Measurements from ENCODE around the gene MBD2. TPM values are rescaled to one million over a fixed set of nuclear protein-coding genes. Genes with fewer than 3 reads are reported as not detected.
"Not testable (repeated sequence)": the region's sequence is repeated elsewhere in the genome, so short reads cannot be mapped to it uniquely, and the experiment has no call there.

Gene MBD2
- polyA plus RNA-seq (ENCODE audit: low read depth in 6 of 6) = 10 to 100 TPM; 11.5 to 39.0 (median 22.7) TPM

- no peaks in the 10 kb centered on the region for H3K36me3 Mint-ChIP-seq
- peaks cover 25 to 50% (median 48%) of the 10 kb centered on the region in 3 donors for H3K4me1 Mint-ChIP-seq
These were observed at the start of gene MBD2 for GRCh38 chr18:54224379-54225014. Gene MBD2, minus strand, starts transcription at chr18:54224669. Its CDS starts 110 bp downstream, at chr18:54224559.

DNA sequence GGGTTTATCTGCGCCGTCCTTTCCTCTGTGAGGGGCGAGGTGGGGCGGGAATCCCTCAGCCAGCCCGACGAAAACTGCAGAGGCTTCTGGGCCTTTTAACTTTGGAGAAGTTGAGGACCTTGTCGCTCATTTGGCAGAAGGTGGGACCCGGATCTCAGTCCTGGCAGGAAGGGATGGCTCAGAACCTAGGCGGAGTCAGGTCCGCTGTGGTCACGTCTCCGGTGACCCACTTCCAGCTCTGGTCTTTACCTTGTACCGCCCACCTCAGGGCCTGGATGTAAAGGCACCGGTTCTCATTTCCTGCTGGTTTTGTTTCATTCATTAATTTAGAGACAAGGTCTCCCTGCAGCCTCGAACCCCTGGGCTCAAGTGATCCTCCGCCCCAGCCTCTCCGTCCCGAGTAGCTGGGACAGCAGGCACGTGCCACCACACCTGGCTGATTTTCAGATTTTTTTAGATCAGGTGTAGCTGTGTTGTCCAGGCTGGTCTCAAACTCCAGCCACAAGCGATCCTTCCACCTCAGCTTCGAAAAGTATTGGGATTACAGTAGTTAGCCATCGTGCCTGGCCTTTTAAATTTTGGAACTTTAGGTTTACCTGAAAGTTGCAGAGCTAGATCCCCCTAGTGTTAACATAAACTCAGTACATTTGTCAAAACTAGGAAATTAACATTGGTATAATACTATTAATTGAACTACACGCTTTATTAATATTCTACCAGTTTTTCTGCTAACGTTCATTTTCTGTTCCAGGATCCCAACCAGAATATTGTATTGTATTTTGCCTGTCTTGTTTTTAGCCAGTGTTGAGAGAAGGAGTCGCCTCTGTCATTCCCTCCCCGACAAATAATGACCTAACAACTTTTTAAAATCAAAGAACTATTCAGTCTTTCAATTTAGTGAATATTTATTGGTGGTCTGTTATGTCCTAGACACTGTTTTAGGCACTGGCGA, 45.7 kb upstream of the MBD2 start:
- H3K27me3 Mint-ChIP-seq = no peaks in the 10 kb centered on the region
- DNase-seq (peak; percentile 44), ATAC-seq (ENCODE audit: low read depth in 2 of 2) (peak; percentile 5)
- peak overlapping the region; percentile 85 to 99 (median 96) for H3K4me3 Mint-ChIP-seq
- peaks cover 19 to 29% (median 27%) of the 10 kb centered on the region in 3 donors for H3K4me1 Mint-ChIP-seq
- peaks cover 0 to 3% of the 10 kb centered on the region in 2 donors for H3K36me3 Mint-ChIP-seq
- no peaks in the 10 kb centered on the region for H3K9me3 Mint-ChIP-seq
- H3K27ac Mint-ChIP-seq = peak overlapping the region; percentile 93 to 99 (median 98)

More at GRCh38 chr18:54224379-54225014, at the start of gene MBD2:
- H3K27ac Mint-ChIP-seq = peak within 1 kb of the TSS; percentile 95 to 99 (median 96)
- ATAC-seq (ENCODE audit: low read depth in 2 of 2) (peak; percentile 88 to 89), DNase-seq (peak; percentile 95)
- H3K9me3 Mint-ChIP-seq = no peaks in the 10 kb centered on the region
- H3K27me3 Mint-ChIP-seq = no peaks in the 10 kb centered on the region
- peak within 1 kb of the TSS; percentile 90 to 97 (median 94) for H3K4me3 Mint-ChIP-seq

DNA sequence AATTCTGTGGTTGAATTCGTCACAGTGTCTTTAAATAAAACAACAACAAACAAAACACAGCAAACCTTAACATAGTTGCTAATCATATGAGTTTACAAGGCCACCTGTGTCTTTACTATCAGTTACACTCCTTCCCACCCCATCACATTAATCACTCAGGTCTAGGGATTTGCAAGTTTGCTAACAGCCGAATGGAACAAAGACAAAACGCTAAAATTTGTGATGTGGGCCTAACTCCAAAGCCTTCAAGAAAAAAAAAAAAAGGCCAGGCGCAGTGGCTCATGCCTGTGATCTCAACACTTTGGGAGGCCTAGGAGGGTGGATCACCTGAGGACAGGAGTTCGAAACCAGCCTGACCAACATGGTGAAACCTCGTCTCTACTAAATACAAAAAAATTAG, 44.3 kb upstream of the MBD2 start:
- Mint-ChIP-seq H3K4me3 (peak overlapping the region; percentile 85 to 99 (median 96)), H3K9me3 (no peaks in the 10 kb centered on the region), H3K36me3 (no peaks in the 10 kb centered on the region), H3K27ac (peak overlapping the region; percentile 96 to 99 (median 99)), H3K4me1 (peaks cover 20 to 37% (median 27%) of the 10 kb centered on the region in 3 donors), H3K27me3 (no peaks in the 10 kb centered on the region)
- ATAC-seq (ENCODE audit: low read depth in 2 of 2) = no peak
- no peak for DNase-seq

DNA sequence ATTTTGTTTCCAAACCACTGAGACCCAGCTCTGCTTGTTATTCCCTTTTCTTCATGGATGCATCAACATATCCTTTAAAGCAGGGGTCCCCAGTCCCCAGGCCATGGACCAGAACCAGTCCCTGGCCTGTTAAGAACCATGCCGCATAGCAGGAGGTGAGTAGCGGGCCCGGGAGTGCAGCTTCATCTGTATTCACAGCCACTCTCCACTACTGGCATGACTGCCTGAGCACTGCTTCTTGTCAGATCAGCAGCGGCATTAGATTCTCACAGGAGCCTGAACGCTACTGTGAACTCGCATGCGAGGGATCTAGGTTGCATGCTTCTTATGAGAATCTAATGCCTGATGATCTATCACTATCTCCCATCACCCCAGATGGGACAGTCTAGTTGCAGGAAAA, 43.2 kb upstream of the MBD2 start:
- peak overlapping the region in 5 of 6 donors; percentile 52 to 96 (median 77) for H3K27ac Mint-ChIP-seq
- peaks cover 22 to 43% (median 27%) of the 10 kb centered on the region in 3 donors for H3K4me1 Mint-ChIP-seq
- no peaks in the 10 kb centered on the region for H3K36me3 Mint-ChIP-seq
- no peak for ATAC-seq (ENCODE audit: low read depth in 2 of 2)
- no peaks in the 10 kb centered on the region for H3K9me3 Mint-ChIP-seq
- H3K27me3 Mint-ChIP-seq = no peaks in the 10 kb centered on the region
- no peak for DNase-seq
- peak overlapping the region in 2 of 8 donors; percentile 25 to 42 for H3K4me3 Mint-ChIP-seq

DNA sequence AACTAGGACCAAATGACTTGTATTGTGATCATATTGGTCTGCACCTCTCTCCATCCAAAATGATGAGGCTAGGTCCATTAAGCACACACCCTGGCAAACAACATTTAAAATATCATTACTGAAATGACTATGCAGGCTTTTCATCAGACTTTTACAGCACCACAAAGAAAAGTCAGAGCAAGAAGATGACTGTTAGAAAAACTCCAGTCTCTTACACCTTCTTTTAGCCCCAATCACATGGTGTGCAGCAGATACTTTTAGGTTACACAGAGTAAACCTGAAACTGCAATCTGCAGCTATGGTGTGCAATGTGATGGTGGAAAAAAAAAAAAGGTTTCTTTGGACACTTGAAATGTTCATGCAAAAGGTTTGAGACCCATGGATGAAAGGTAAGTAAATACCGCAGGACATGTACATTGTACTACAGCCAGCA, 39.5 kb upstream of the MBD2 start:
- no peak overlapping the region for H3K4me3 Mint-ChIP-seq
- no peaks in the 10 kb centered on the region for H3K9me3 Mint-ChIP-seq
- no peaks in the 10 kb centered on the region for H3K36me3 Mint-ChIP-seq
- DNase-seq = no peak
- peaks cover 22 to 46% (median 24%) of the 10 kb centered on the region in 3 donors for H3K4me1 Mint-ChIP-seq
- H3K27me3 Mint-ChIP-seq = no peaks in the 10 kb centered on the region
- peak overlapping the region in 1 of 6 donors; percentile 47 for H3K27ac Mint-ChIP-seq
- ATAC-seq (ENCODE audit: low read depth in 2 of 2) = no peak

DNA sequence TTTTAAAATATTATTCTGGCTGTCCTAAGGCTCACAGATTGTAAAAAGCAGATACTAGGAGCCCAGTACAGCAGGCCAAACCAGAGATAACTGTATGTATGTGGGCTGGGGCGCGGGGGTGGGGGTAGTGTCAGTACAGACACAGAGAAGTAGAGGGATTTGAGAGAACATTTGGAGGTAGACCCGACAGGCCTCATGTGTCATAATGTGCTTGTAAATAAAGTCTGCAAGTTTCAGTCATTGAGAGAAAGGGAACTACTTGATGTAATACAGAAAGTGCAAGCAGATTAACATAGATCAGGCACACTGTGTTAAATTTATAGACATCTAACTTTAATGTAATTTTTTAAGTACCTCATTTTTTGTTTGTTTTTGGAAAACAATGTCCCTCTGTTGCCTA, 37.4 kb upstream of the MBD2 start:
- ATAC-seq (ENCODE audit: low read depth in 2 of 2) (peak; percentile 89), DNase-seq (peak; percentile 40)
- no peaks in the 10 kb centered on the region for H3K36me3 Mint-ChIP-seq
- H3K9me3 Mint-ChIP-seq = no peaks in the 10 kb centered on the region
- H3K4me1 Mint-ChIP-seq = peaks cover 22 to 43% (median 23%) of the 10 kb centered on the region in 3 donors
- no peaks in the 10 kb centered on the region for H3K27me3 Mint-ChIP-seq
- peak overlapping the region; percentile 66 to 95 (median 82) for H3K27ac Mint-ChIP-seq
- H3K4me3 Mint-ChIP-seq = peak overlapping the region in 3 of 8 donors; percentile 62 to 78 (median 67)

- no peaks in the 10 kb centered on the region for H3K36me3 Mint-ChIP-seq
- no peak overlapping the region for H3K4me3 Mint-ChIP-seq
- peak overlapping the region in 2 of 6 donors; percentile 7 to 81 for H3K27ac Mint-ChIP-seq
These were observed 36.1 kb upstream of the MBD2 start for GRCh38 chr18:54260396-54261072.

DNA sequence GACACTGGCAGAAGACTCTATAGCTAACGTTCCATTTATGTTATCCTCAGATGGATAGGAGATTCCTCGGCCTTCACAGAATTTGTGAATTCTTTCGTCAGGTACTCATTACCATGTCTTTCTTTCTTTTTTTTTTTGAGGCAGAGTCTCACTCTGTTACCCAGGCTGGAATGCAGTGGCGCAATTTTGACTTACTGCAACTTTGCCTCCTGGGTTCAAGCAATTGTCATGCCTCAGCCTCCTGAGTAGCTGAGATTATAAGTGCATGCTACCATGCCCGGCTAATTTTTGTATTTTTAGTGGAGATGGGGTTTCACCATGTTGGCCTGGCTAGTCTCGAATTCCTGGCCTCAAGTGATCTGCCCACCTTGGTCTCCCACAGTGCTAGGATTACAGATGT, 33.3 kb upstream of the MBD2 start:
- not testable (repeated sequence) for H3K27ac Mint-ChIP-seq; H3K27me3 Mint-ChIP-seq; H3K36me3 Mint-ChIP-seq; DNase-seq; H3K4me3 Mint-ChIP-seq; ATAC-seq (ENCODE audit: low read depth in 2 of 2); H3K9me3 Mint-ChIP-seq
- H3K4me1 Mint-ChIP-seq = peaks cover 14 to 28% (median 21%) of the 10 kb centered on the region in 3 donors

More at GRCh38 chr18:54260396-54261072, 36.1 kb upstream of the MBD2 start:
- ATAC-seq (ENCODE audit: low read depth in 2 of 2) (no peak), DNase-seq (no peak)
- Mint-ChIP-seq H3K9me3 (no peaks in the 10 kb centered on the region), H3K27me3 (no peaks in the 10 kb centered on the region), H3K4me1 (peaks cover 18 to 38% (median 18%) of the 10 kb centered on the region in 3 donors)

DNA sequence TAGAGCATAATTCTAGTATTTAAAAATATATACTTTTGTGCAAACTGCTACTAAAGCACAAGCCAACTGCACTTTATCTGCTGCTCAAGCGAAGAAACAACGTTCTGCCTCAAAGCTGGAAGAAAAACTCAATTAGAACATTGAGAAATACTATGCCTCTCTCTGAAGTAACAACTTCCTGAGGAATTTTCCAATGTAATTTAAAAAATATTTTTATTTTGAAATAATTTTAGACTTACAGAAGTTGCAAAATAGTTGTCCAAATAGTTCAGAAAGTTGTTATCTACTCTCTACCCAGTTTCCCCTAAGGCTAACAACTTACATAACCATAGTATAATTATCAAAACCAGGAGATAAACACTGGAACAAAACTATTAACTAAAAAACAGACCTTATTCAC, 32.5 kb upstream of the MBD2 start:
- no peaks in the 10 kb centered on the region for H3K9me3 Mint-ChIP-seq
- no peak overlapping the region for H3K27ac Mint-ChIP-seq
- ATAC-seq (ENCODE audit: low read depth in 2 of 2) = no peak
- no peak for DNase-seq
- peaks cover 16 to 28% (median 23%) of the 10 kb centered on the region in 3 donors for H3K4me1 Mint-ChIP-seq
- no peak overlapping the region for H3K4me3 Mint-ChIP-seq
- no peaks in the 10 kb centered on the region for H3K36me3 Mint-ChIP-seq
- no peaks in the 10 kb centered on the region for H3K27me3 Mint-ChIP-seq

DNA sequence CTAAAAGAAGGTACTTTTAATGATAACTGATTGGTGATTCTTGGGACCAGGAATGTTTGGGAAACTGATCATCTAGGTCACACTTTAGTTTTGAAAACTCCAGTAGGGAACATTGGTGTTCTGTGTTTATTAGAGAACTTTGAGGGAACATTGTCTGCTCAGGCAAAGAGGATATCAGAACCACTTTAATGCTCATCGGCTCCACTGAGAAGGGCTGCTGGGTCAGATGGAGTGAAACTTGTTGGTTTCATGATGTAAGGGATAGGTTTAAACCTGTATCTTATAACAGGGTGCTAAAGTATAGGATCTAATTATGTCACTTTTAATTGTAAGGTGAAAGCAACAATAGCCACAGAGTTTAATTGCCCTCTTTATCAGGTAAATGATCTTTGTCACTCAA, 30.7 kb upstream of the MBD2 start:
- Mint-ChIP-seq H3K4me3 (no peak overlapping the region), H3K4me1 (peaks cover 21 to 33% (median 33%) of the 10 kb centered on the region in 3 donors), H3K9me3 (peaks cover 0 to 4% (median 0%) of the 10 kb centered on the region in 7 donors), H3K36me3 (no peaks in the 10 kb centered on the region), H3K27me3 (no peaks in the 10 kb centered on the region), H3K27ac (no peak overlapping the region)
- no peak for ATAC-seq (ENCODE audit: low read depth in 2 of 2)
- no peak for DNase-seq

DNA sequence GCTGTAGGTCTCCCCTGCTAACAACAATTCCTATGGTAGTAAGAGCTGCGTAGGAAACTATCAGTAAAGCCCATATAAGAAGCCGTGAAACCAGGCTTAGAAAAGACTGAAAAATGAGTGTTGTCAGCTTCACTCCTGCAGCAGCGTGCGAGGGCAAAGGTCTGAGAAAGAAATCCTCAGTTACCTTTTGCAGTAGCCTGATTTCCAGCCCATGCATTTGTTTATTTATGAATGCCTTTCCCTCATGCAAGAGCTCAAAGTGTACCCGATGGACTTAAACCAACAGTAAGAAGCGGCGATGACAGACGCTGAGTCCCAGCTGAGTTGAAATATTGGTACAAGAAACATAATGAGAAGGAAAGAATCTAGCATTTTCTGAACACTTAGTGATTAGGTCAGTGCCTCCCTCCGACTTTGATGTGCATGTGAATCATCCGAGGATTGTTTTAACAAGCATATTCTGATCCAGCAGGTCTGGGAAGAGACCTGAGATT, 29.8 kb upstream of the MBD2 start:
- DNase-seq (no peak), ATAC-seq (ENCODE audit: low read depth in 2 of 2) (no peak)
- H3K36me3 Mint-ChIP-seq = no peaks in the 10 kb centered on the region
- H3K4me1 Mint-ChIP-seq = peaks cover 24 to 38% (median 36%) of the 10 kb centered on the region in 3 donors
- H3K9me3 Mint-ChIP-seq = peaks cover 0 to 7% (median 0%) of the 10 kb centered on the region in 7 donors
- no peak overlapping the region for H3K27ac Mint-ChIP-seq
- peak overlapping the region in 1 of 8 donors; percentile 3 for H3K4me3 Mint-ChIP-seq
- H3K27me3 Mint-ChIP-seq = no peaks in the 10 kb centered on the region

GRCh38 chr18:54251606-54252390, 27.3 kb upstream of the MBD2 start:
- no peaks in the 10 kb centered on the region for H3K27me3 Mint-ChIP-seq
- peak overlapping the region in 6 of 8 donors; percentile 22 to 89 (median 76) for H3K4me3 Mint-ChIP-seq
- ATAC-seq (ENCODE audit: low read depth in 2 of 2) (no peak), DNase-seq (no peak)
- peaks cover 34 to 50% (median 46%) of the 10 kb centered on the region in 3 donors for H3K4me1 Mint-ChIP-seq
- H3K36me3 Mint-ChIP-seq = no peaks in the 10 kb centered on the region
- H3K27ac Mint-ChIP-seq = peak overlapping the region in 3 of 6 donors; percentile 29 to 91 (median 76)
- peaks cover 0 to 7% (median 0%) of the 10 kb centered on the region in 7 donors for H3K9me3 Mint-ChIP-seq
